C4-2B (cell line): ENCODE results near the gene DPYSL5.

Experiments used
- ZFX ChIP-seq: fragments of 450-650 bp; IDR thresholded peaks from 2 replicates; pipeline ENCODE4 v1.6.1; 2017
- TF ChIP-seq, protein P1 (sequence below): fragments of 450-650 bp; conservative IDR thresholded peaks from 2 replicates; pipeline ENCODE4 v1.5.1; 2017; ENCODE audit warnings: mild to moderate bottlenecking

DNA sequence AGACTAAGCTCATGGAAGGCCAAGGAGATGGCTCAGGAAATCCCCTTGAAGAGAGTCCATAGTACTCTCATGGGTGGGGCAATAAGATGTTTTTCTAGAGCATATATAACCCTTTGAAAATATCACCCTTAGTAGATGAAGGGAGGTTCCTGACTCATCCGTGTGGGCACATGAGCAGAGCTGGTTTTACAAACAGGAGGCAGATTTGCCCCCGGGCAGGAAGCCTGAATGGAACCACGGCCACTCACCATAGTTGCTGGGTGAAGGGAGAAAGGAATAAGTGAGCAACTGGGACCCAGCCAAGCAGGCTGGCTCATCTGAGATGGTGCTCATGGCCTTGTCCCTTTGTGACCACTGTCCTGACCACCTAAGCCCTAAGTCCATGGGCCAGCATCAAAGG, 93.6 kb downstream of the DPYSL5 start:
- TF ChIP-seq, protein P1, sequence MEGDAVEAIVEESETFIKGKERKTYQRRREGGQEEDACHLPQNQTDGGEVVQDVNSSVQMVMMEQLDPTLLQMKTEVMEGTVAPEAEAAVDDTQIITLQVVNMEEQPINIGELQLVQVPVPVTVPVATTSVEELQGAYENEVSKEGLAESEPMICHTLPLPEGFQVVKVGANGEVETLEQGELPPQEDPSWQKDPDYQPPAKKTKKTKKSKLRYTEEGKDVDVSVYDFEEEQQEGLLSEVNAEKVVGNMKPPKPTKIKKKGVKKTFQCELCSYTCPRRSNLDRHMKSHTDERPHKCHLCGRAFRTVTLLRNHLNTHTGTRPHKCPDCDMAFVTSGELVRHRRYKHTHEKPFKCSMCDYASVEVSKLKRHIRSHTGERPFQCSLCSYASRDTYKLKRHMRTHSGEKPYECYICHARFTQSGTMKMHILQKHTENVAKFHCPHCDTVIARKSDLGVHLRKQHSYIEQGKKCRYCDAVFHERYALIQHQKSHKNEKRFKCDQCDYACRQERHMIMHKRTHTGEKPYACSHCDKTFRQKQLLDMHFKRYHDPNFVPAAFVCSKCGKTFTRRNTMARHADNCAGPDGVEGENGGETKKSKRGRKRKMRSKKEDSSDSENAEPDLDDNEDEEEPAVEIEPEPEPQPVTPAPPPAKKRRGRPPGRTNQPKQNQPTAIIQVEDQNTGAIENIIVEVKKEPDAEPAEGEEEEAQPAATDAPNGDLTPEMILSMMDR: no peak
- no peak for TF ChIP-seq ZFX
